HL-60/S4 treated with retinoic acid at 250 ng/mL for 4 days and 3 days (cell line): Measurements from ENCODE around the gene ZBTB39.

Experiments
- in situ Hi-C: fragments of 300-500 bp; cut with MboI; formaldehyde crosslinking; loops from 2 replicates; pipeline ENCODE4 v1.7.0; 2022; ENCODE audit warnings: low sequenced_read_pairs

The ZBTB39 gene

GRCh38 chr12:56954057-56954957 lies 52.0 kb downstream of the ZBTB39 start:
- in situ Hi-C loops: no loop called here

GRCh38 chr12:56953314-56953713 lies 53.0 kb downstream of the ZBTB39 start:
- in situ Hi-C loops: no loop called here

GRCh38 chr12:56951582-56952339 lies 54.6 kb downstream of the ZBTB39 start:
- in situ Hi-C loops: no loop called here

- in situ Hi-C loops: no loop called here
Observed at GRCh38 chr12:56948881-56949280, 57.5 kb downstream of the ZBTB39 start.
